GM12878 (cell line): ENCODE data around the gene PRR5L.

ENCODE experiments used
- POLR2AphosphoS5 ChIP-seq: IDR thresholded peaks from 2 replicates; pipeline ENCODE4 v1.6.1; 2011; ENCODE audit warnings: mild to moderate bottlenecking, low read length, inconsistent platforms
- SREBF2 ChIP-seq: IDR thresholded peaks from 2 replicates; pipeline ENCODE4 v1.6.1; 2012; ENCODE audit warnings: mild to moderate bottlenecking, low read length
- YBX1 ChIP-seq: fragments of 450-650 bp; IDR thresholded peaks from 2 replicates; pipeline ENCODE4 v1.6.1; 2016; ENCODE audit warnings: antibody characterized with exemption
- TF ChIP-seq, protein P1 (sequence below): IDR thresholded peaks from 2 replicates; pipeline ENCODE4 v1.6.1; 2012; ENCODE audit warnings: low read depth, low read length, improper control_type of control experiment

GRCh38 chr11:36289226-36289852 lies 6.7 kb upstream of the PRR5L start, which contains the start of gene COMMD9:
- TF ChIP-seq POLR2AphosphoS5 (peak; percentile 84), YBX1 (no peak), SREBF2 (no peak)
- TF ChIP-seq, protein P1, sequence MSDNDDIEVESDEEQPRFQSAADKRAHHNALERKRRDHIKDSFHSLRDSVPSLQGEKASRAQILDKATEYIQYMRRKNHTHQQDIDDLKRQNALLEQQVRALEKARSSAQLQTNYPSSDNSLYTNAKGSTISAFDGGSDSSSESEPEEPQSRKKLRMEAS, result peak; percentile 91
